Suprapubic skin (tissue), 3 donors: ENCODE measurements around the gene FNBP1L.

Experiments
- CTCF ChIP-seq, 2 donors: fragments of 200-600 bp in 1 of 2; fragments of 450-650 bp in 1 of 2; sonication (generic) in 1 of 2; IDR thresholded peaks; one replicate each; pipeline ENCODE4 v1.5.1; 2016 to 2019; ENCODE audit warnings: antibody characterized with exemption in 2 of 2, mild to moderate bottlenecking in 1 of 2, moderate library complexity in 1 of 2
- POLR2A ChIP-seq, 2 donors: fragments of 450-650 bp; IDR thresholded peaks; one replicate each; pipeline ENCODE4 v1.6.1; 2017; ENCODE audit warnings: antibody characterized with exemption in 2 of 2, mild to moderate bottlenecking in 2 of 2, moderate library complexity in 2 of 2

DNA sequence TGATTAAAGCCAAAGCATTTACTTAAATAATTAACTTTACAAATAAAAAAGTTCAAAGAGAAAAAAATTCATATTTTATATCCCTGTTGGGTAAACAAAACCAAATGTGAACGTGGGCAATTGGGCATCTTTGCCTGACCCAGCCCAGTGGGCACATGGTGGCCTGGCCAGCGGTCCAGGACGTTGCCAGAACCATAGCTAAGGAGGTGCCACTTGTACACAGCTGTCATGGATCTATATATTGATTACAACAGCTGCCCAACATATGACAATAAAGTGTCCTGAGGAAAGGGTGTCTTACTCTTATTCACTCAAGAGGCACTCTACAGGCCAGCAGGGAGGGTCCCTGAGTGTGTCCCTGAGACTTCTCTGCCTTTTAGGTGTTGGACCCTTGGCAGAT is 155.2 kb downstream of the FNBP1L start:
- TF ChIP-seq CTCF (IDR thresholded peaks at IDR 0.05) (no peak), POLR2A (IDR thresholded peaks at IDR 0.05) (no peak)
